ENCODE results near the gene ABCC12. TPM values are rescaled to one million over a fixed set of nuclear protein-coding genes. Genes with fewer than 3 reads are reported as not detected.

The ABCC12 gene
- total and polyA plus RNA-seq, 8 donors, result 0.13 to 0.18 TPM; not detected in 6

- no peak overlapping the region for H3K4me3 ChIP-seq
- no peaks in the 10 kb centered on the region for H3K9me3 ChIP-seq
- no peak overlapping the region for H3K27ac ChIP-seq
- intact Hi-C loops (cut with DNase I; ENCODE audit: low total_unique reads), result no loop called here
- no peak for DNase-seq
- 78 to 92% (median 83%) methylated on average over 3 of the region's 3 CpGs for WGBS, 5 donors
- no peaks in the 10 kb centered on the region for H3K27me3 ChIP-seq
- no peak for TF ChIP-seq POLR2AphosphoS5 (IDR thresholded peaks at IDR 0.05)
- TF ChIP-seq CTCF (IDR thresholded peaks at IDR 0.05), result no peak
- TF ChIP-seq POLR2A (IDR thresholded peaks at IDR 0.05), result no peak
- TF ChIP-seq EP300 (IDR thresholded peaks at IDR 0.05), result no peak
- peaks cover 0 to 13% (median 6%) of the 10 kb centered on the region in 4 donors for H3K4me1 ChIP-seq
- no peaks in the 10 kb centered on the region for H3K36me3 ChIP-seq
Measured at GRCh38 chr16:48137822-48138221, 18.0 kb downstream of the ABCC12 start.

DNA sequence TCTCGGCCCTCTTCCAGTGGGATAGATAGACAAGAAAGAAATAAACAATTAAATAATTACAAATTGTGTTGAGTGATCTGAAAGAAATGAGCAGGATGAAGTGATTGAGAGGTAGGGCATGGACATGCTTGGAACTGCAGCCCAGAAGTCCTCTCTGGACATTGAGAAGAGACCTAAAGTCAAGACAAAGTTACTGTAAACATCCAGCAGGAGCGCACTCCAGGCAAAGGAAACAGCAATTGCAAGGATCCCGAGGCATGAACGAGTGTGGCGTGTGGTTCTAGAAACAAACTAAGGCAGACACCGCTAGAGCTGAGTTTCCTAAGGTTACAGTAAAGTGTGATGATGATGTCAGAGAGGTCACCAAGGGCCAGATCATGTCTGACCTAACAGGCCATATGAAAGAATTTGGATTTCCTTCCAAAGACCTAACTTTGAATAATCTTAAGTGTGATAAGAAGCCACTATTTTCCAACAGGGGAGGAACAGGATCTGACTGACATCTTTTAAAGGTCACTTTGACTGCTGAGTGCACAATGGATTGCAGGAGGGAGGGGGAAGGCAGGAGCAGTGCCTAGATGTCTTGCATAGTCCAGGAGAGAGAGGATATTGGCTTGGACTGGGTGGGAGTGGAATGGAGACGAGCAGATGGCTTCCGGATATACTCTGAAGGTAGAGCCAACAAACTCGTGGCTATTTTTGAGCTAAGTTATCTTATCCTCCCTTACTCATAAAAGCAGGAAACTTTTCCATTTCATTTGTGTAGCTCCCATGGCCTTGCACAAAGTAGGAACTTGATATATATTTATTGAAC is 19.0 kb downstream of the ABCC12 start:
- no peak overlapping the region for H3K4me3 ChIP-seq
- DNase-seq, result peak in 1 of 2 donors; percentile 25
- no peaks in the 10 kb centered on the region for H3K27me3 ChIP-seq
- H3K27ac ChIP-seq, result no peak overlapping the region
- peaks cover 0 to 20% (median 7%) of the 10 kb centered on the region in 4 donors for H3K4me1 ChIP-seq
- intact Hi-C loops (cut with DNase I; ENCODE audit: low total_unique reads), result no loop called here
- 51 to 60% (median 57%) methylated on average over 9 of the region's 9 CpGs for WGBS, 5 donors
- TF ChIP-seq POLR2AphosphoS5 (IDR thresholded peaks at IDR 0.05) (no peak), CTCF (IDR thresholded peaks at IDR 0.05) (no peak), POLR2A (IDR thresholded peaks at IDR 0.05) (no peak), EP300 (IDR thresholded peaks at IDR 0.05) (no peak)
- H3K36me3 ChIP-seq, result no peaks in the 10 kb centered on the region
- H3K9me3 ChIP-seq, result no peaks in the 10 kb centered on the region

DNA sequence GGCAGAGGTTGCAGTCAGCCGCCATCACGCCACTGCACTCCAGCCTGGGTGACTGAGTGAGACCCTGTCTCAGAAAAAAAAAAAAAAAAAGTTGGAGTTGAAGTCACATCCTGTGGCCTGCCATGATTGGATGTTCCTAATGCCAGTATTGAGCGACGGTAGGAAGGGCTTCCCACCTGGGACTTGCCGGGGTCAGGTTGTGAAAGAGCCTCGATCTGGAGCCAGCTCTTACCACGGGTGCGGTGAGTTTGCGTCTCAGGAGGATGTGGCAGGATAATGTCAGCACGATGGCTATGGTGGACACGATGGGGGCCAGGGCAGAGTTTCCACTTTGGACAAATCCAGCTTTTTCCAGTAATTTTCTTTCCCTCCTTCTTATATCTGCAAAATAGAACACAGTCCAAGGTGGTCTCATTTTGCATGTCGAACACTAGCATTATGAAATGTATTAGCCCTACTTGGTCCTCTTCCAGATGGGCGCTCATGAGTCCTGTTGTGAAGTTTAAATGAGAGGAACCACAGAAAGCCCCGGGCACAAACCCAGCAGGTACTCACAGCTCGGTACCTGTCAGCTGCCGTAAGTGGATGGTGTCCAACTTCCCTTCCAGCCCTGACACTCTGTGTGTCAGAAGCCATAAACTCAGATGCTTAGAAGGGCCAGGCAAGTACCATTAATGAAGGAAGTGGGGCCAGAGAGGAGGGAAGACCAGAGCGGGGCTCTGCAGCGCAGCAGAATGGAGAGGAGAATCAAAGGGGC is 22.2 kb downstream of the ABCC12 start:
- H3K36me3 ChIP-seq, result no peaks in the 10 kb centered on the region
- no peaks in the 10 kb centered on the region for H3K27me3 ChIP-seq
- TF ChIP-seq POLR2A (IDR thresholded peaks at IDR 0.05) (no peak), CTCF (IDR thresholded peaks at IDR 0.05) (no peak), POLR2AphosphoS5 (IDR thresholded peaks at IDR 0.05) (no peak), EP300 (IDR thresholded peaks at IDR 0.05) (no peak)
- intact Hi-C loops (cut with DNase I; ENCODE audit: low total_unique reads), result no loop called here
- H3K4me1 ChIP-seq, result peaks cover 0 to 23% (median 7%) of the 10 kb centered on the region in 4 donors
- no peaks in the 10 kb centered on the region for H3K9me3 ChIP-seq
- no peak overlapping the region for H3K4me3 ChIP-seq
- peak overlapping the region in 3 of 5 donors; percentile 23 to 35 (median 33) for H3K27ac ChIP-seq
- 67 to 86% (median 78%) methylated on average over 18 of the region's 18 CpGs for WGBS, 5 donors
- peak in 1 of 2 donors; percentile 60 for DNase-seq

GRCh38 chr16:48132696-48133095 is 23.1 kb downstream of the ABCC12 start:
- 26 to 57% (median 52%) methylated on average over 3 of the region's 3 CpGs for WGBS, 5 donors
- Histone ChIP-seq H3K4me1 (peaks cover 0 to 32% (median 13%) of the 10 kb centered on the region in 4 donors), H3K9me3 (no peaks in the 10 kb centered on the region), H3K36me3 (no peaks in the 10 kb centered on the region), H3K27ac (peak overlapping the region in 1 of 5 donors; percentile 35), H3K27me3 (no peaks in the 10 kb centered on the region), H3K4me3 (no peak overlapping the region)
- intact Hi-C loops (cut with DNase I; ENCODE audit: low total_unique reads), result no loop called here
- TF ChIP-seq POLR2AphosphoS5 (IDR thresholded peaks at IDR 0.05), result no peak
- no peak for TF ChIP-seq EP300 (IDR thresholded peaks at IDR 0.05)
- TF ChIP-seq POLR2A (IDR thresholded peaks at IDR 0.05), result no peak
- TF ChIP-seq CTCF (IDR thresholded peaks at IDR 0.05), result no peak
- no peak for DNase-seq

Data from stomach (tissue), 9 donors.